GM19238 (cell line): ENCODE results near the gene FAM222A.

Experiments
- DNase-seq: peaks from one replicate; pipeline ENCODE4 v3.0.0; 2011; ENCODE audit warnings: low spot score; ENCODE audit not compliant: insufficient read length

The FAM222A gene

DNA sequence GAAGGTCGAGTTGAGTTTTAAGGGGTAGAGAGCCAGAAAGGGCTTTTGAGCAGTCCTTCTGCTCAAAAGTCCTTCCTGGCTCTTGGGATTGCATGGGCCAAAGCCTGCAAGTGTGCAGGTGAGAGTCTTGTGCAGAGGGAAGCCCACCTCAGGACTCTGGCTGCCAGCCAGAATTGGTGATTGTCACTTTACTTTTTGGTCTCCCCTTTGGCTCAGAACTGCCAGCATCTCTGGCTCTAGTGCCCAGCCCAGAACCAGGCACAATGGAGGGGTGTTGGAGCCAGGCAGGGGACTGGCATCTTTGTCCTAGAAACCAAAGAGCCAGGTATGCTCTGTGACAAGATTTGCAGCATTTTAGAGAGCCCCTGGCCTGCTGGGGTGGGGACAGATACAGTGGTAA, 23.5 kb downstream of the FAM222A start:
- no peak for DNase-seq

DNA sequence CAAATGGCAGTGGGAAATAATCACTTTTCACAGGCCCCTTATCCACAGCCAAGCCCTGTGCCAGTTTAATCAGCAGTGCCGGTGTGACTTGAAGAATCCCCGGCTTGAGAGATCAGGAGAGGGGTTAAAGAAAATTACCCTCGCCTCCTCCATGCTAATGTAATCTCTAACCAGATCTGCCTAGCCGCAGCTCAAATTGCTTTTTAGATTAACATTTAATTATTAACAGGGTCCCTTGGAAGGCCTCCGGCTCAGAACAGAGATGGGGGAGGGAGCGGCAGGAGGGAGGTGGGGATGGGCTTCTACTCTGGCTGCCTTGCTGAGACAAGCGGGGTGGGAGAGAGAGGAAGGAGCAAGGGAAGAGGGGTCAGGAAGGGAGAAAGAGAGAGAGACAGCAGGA, 24.0 kb downstream of the FAM222A start:
- no peak for DNase-seq

DNA sequence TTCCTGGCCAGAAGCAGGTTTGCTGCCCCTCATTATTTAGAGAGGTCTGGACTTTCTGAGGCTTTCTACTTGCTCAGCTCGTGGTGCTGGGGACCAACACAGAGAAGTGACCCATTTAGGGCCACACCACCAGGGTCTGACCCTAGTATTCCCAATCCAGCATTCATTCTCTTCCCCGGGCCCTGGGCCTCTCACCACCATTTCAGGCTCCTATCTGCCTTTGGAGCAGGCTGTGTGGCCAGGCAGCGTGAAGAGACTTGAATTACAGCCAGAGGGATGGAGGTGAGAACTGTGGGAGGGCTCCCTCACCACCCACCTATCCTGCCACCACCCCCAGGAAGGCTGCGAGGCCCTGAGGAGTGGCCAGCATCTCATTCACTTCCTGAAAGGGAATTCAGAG, 24.6 kb downstream of the FAM222A start:
- DNase-seq: no peak

DNA sequence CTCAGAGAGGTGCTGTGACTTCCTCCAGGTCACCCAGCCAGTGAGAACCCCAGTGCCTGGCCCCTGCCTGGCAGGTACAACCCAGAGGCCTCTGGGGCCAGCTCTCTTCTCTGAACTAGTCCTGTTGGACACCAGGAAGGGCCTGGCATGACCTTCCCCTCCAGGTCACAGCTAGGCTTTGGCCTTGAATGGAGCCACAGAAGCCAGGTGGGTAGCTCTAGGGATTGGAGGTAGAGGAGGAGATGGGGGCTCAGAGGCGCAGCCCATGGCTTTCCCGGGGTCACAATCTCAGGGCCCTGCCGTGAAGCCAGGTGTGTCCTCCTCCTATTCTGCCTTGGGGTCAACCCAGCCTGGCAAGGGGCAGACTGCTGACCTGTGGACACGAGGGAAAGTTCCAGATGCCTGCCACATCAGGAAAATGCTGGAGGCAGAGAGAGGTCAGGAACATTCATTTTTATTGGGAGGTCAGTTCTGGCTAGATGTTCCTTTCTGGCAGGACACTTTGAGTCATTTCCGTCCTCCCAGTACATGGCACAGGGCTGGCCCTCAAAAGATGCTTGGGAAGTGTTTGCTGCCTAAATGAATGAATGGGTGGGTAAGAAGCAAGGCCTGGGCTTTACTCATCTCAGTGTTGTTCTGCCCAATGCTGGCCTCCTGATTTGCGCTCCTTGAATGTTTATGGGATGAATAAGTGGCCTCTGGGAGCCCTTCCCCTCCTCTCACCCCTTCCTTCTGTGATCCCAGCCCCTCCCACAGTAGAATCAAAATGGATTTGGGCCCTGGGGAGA, 25.4 kb downstream of the FAM222A start:
- no peak for DNase-seq

DNA sequence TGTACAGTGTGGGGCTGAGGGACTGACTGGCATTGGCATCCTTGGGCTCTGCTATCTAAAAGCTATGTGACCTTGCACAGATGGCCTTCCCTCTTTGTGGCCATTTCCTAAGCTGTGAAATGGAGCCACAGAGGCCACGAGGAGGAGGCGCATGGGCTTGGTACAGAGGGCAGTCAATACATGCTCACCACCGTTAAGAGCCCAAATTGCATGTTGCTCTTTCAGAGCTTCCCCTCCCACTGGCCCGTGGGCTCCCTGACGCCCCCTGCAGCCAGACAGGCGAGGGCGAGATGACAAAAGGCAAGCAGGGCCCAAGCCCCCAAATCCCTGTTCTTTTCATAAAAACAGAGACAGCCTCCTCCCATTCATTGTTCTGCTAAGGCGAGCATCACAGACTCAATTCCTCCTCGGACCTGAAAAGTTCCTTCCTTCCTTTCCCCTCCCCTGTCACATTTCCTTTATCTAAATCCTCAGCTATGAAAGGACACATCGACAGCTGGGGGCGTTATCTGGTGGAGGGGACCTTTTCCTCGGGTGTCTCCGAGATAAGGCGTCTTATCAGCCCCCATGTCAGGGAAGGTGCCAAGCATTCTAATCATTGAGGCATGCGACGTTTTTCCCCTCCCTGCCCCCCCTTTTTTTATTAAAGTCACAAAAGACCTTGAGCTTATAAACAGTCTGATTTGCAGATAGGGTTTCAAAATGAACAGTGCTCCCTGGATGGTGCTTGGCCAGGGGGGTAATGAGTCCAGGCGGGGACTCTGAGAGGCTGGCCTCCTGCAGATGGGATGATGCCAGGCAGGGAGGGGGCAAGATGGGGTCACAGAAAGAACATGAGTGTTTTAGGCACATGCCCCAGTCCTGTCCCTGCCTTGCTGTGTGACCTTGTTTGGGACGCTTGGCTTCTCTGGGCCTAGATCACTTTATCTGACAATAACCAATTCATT, 26.4 kb downstream of the FAM222A start:
- no peak for DNase-seq

DNA sequence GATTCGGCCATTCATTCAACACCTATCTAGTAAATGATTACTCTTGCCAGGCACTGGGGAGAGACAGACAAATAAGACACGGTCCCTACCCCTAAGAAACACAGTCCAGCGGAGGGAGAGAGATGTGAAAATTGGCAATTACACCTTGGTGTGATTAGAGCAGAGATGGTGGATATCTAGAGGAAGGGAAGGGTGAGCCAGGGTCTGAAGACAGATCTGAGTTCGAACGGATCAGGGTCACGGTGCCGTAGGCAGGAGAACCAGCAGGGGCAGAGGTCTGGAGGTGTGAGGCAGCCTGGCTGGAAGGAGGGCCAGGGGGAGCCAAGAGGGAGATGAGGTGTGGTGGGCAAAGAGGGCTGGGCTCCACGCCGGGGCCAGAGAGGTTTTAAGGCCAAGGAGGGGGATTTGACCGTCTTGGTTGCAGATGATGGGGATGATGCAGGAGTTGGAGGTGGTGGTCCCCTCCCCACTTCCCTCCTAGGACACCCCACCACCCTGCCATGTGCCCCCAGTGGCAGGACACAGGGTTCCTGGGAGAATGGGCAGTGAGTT, 27.1 kb downstream of the FAM222A start:
- DNase-seq: no peak

DNA sequence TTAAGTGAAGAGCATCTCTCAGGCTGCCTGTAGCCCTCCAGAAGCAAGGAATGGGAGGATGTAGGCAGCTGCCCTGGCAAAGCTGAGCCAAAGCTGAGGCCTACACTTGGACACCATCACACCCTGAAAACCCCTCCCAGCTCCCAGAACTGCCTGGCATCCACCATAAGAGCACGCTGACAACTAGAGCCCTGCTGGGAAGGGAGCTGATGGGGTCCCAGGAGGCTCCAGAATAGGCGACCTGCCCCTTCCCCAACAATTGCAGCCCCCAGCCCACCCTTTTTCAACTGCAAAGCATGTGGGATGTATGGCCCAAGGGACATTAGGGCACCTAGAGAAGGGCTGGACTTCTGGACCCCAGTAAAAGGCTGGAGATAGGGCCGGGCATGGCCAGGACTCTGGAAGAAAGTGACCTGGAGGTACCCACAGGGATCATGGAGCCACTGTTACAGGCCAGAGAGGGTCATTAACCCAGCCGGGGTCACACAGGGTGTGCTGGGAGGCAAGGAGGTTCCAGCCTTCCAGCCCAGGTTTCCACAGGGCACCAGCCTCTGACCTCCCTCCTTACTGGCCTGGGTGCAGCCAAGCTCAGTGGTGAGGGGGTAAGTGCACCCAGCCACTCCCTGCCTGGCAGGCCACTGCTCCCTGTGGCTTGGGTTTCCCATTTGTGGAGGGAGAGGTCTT, 27.8 kb downstream of the FAM222A start:
- no peak for DNase-seq

DNA sequence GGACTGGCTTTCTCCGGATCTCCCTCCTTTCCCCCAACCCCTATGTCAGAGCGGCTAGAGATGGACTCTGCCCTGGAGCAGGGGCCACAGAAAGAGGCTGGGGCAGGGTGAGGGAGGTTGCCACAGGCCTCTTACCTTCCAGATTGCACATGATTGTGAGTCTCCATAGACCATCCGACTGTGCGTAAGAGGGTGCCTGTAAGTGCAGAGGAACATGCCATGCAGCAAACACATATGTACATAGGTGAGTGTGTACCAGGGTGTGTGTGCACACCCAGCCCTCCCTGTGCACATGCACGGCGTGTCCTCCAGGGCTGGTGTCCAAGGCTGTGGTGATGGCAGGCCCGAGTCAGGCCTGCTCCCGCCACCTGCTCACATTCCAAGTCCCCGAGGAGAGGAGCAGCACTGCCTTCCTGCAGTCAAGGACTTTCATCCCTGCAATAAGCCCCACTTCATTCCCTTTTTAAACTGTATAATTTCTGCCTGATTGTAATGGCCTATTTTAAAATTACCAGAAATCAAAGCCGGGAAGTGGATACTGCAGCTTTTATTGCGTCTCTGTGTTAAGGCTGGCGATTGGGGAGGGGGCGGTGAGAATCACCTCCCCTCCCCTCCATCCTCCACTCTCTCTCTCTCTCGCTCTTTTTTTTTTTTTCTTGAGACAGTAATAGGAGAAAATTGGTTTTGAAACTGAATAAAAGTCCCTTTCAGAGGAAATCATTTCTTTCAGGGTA, 28.5 kb downstream of the FAM222A start:
- no peak for DNase-seq

DNA sequence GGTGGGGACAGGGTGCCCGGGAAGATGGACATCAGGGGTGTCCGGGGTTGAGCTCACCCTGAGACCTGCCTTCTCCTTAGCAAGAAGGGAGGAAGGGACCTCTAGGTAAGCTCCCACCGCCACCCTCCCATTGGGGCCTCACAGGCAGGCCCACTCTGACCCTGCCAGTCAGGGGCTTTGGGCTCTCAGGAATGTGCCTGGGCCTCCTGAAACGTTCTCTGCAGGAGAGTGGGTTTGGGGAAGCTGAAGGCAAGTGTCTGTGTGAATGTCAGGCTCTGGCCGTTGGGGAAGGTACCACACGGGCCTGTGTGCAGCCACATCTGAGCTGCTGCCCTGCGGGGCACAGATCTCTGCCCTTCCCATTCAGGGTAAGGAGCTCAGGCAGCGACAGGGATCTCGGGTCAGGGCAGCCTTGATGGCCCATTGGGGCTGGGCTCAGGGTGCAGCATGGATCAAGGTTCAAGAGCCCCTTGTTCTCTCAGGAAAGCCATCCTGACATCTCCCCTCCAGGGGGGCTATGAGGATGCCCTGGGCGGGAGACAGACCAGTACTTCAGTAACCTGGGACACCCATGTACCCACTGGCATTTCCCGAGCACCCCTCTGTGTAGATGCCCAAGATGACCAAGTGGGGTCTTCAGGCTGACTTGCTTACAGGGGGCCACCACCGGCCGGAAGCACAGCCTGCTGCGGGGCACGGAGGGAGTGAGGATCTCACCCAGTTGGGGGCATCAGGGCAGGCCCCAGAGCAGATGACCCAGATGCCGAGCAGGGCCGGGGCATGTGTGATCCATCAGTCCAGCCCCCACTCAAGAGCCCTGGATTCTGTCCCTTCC, 29.7 kb downstream of the FAM222A start:
- DNase-seq: no peak

DNA sequence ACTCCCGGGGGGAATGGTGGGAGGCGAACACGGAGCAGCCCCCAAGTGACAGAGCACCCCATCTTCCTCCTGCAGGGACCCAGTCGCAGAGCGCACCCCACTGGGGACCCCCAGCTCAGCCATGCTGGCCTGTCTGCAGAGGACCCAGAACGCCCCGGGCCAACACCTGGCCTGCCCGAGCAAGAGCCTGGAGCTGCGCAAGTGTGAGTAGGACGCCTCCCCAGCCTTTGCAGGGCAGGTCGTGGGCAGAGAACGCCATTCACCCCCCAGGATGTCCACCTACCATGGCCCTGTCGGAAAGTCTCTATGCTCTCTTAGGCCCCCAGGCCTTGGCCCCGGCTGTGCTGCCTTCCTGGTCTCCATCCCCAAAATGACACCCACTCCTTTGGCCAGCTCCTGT, 30.4 kb downstream of the FAM222A start:
- no peak for DNase-seq

DNA sequence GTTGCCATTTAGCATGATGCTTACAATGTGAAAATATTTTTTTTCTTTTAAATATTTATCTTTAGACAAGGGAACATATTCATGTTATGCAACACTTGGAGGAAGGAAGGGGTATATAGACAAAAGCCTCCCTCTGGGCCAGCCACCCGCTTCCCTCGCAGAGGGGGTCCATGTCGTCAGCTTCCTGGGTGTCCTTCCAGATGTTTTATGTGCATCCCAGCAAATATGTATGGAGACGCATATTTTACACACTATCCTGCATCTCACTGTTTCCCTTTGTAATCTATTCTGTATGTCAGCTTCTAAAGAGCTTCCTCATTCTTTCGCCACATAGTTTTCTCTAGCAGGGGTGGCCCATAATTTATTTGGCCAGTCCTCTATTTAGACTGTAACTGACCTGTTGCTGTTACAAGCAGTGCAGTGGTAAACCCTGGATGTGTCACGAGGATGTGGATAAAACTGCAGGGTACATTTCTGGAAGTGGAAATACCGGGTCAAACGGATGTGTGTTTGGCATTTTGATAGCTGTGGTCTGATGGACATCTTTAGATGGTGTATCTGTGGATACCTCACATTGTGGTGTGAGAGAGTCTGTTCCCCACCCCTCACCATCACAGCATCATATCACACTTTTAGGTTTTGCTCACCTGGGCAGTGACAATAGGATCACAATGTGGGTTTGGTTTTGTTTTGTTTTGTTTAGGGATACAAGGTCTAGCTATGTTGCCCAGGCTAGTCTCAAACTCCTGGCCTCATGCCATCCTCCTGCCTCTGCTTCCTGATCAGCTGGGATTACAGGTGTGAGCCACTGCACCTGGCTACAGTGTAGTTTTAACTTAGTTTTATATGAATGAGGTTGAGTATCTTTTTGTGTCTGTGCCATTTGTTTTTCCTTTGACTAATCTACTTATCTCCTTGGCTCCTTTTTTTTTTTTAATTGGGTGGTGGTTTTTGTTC, 31.6 kb downstream of the FAM222A start:
- no peak for DNase-seq

DNA sequence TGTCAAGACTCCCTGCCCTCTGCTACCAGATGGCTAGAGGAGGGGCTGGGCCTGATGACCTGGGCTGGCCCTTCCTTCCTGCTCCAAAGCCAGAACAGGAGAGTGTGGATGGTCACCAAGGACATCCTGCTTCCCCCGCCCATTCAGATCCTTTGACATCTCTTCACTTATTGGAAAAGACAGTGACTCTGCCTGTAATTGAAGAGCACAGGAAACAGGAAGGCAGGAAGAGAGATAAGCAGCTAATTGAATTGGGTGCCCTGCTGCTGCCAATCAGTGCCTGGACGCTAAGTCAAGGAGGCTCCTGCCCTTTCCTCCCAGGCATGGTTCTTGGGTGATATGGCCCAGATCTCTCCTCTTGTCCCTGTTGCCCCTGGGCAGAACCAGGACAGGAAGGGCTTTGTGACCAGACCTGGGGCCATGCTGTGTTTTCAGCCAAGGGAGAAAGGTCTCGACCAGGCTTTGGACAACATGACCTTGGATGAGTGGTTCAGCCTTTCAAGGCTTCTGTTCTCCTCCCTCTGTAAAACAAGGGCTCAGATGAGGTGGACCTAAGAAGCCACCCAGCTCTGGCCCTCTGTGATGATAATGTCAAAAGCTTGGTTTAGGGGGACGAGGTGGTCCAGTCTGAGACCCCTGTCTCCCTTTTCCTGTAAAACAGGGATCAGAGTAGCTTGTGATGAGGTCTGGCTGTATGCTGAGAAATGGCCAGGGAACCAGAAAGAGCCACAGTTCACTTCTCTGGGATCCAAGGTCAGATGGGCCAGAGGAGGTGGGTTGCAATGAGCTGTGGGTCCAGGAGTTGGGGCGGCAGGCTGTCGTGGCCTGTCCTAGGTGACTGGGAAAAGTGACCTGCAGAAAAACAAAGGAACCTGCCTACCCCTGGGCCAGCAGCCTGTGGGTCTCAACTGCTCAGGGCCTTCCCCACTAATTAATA, 38.8 kb downstream of the FAM222A start:
- DNase-seq: no peak

DNA sequence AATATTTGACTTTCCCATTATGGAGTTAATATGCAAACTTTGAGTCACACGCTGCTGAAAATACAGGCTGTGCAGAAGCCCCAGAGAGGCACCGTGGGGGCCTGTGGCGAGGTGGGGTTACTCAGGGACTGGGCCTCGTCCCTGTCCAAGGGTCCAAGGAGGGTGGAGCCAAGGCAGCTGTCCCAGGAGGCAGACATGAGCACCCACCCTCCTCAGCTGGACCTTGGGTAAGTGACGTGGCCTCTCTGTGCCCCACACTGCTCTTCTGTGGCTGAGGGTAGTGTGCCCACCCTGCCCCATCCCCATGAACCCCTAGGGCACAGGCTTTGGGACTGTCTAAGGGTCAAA, 39.4 kb downstream of the FAM222A start:
- no peak for DNase-seq

DNA sequence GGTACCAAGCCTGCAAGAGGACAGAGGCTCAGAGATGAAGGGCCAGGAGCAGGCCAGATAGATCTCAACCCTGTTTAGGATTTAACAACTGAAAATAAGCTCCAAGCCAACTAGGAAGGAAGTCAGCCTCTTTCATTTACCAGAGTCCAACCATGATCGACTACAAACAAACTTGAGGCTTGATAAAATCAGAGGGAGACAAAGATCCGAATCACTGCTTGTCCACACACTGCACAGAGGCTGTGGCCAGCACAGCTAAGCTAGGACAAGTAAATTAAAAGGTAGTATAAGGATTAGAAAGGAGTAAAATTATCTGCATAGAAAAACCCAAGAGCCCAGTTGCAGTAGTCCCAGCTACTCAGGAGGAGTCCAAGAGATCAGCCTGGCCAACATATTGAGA, 40.3 kb downstream of the FAM222A start:
- DNase-seq: no peak

DNA sequence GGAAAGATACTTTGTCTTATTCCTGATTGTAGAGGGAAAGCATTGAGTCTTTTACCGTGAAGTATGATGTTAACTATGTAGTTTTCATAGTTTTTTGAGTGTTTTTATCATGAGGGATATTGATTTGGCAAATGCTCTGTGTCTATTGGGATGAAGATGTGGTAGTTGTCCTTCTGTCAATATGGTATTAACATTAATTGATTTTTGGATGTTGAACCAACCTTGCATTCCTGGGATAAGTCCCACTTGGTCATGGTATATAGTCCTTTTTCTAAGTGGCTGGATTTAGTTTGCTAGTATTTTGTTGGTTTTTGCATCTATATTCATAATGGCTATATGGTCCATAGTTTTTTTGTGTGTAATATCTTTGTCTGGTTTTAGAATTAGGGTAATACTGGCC, 42.8 kb downstream of the FAM222A start:
- no peak for DNase-seq

DNA sequence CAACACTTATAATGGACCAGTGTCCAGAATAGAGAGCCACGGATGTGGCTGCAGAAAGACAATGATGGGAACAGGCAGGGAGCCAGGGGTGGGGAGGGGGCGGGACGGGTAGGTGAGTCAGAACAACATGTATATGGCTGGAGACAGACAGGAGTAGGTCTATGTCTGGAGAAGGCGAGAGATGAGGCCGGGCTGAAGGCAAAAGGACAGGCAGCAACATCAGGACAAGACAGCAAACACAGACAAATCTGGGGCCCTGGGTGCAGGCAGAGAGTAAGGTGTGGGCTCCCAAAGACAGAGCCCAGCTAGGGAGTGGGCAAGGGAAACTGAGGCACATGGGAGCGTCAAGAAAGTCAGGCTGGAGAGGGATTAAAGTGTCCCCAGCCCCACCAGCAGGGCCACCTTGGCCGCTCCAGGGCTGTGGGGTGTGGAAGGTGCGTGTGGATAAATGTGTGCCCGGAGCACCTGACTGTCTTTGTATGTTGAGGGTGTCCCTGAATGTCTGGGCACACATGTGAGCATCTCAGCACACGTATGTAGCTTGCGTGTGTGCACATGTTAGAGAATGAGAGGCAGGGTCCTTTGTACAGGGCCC, 44.1 kb downstream of the FAM222A start:
- no peak for DNase-seq
